AG09319 (cell line): Measurements from ENCODE around the gene CD300A.

Source experiments
- DNase-seq: peaks from one replicate; pipeline ENCODE4 v3.0.0-alpha.2; 2010; ENCODE audit warnings: low read depth; ENCODE audit errors: extremely low read depth
- TF ChIP-seq, protein P1 (sequence below): IDR thresholded peaks from 2 replicates; pipeline ENCODE4 v1.5.1; 2011; ENCODE audit warnings: low read depth, mild to moderate bottlenecking, inconsistent platforms, low read length, moderate library complexity

Gene CD300A

DNA sequence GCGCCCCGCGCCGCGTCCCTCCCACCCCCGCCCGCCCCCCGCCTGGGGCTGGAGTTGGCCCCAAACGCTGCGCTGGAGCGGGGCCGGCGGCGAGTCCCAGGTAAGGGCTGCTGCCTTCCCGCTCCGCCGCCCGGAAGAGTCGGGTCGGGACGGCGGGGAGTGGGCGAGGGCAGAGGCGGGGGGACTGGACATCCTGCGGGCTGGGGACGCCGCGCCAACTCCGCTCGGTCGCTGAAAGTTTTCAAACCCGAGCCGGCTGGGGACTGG lies 34.1 kb upstream of the CD300A start:
- TF ChIP-seq, protein P1, sequence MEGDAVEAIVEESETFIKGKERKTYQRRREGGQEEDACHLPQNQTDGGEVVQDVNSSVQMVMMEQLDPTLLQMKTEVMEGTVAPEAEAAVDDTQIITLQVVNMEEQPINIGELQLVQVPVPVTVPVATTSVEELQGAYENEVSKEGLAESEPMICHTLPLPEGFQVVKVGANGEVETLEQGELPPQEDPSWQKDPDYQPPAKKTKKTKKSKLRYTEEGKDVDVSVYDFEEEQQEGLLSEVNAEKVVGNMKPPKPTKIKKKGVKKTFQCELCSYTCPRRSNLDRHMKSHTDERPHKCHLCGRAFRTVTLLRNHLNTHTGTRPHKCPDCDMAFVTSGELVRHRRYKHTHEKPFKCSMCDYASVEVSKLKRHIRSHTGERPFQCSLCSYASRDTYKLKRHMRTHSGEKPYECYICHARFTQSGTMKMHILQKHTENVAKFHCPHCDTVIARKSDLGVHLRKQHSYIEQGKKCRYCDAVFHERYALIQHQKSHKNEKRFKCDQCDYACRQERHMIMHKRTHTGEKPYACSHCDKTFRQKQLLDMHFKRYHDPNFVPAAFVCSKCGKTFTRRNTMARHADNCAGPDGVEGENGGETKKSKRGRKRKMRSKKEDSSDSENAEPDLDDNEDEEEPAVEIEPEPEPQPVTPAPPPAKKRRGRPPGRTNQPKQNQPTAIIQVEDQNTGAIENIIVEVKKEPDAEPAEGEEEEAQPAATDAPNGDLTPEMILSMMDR: no peak
- no peak for DNase-seq

DNA sequence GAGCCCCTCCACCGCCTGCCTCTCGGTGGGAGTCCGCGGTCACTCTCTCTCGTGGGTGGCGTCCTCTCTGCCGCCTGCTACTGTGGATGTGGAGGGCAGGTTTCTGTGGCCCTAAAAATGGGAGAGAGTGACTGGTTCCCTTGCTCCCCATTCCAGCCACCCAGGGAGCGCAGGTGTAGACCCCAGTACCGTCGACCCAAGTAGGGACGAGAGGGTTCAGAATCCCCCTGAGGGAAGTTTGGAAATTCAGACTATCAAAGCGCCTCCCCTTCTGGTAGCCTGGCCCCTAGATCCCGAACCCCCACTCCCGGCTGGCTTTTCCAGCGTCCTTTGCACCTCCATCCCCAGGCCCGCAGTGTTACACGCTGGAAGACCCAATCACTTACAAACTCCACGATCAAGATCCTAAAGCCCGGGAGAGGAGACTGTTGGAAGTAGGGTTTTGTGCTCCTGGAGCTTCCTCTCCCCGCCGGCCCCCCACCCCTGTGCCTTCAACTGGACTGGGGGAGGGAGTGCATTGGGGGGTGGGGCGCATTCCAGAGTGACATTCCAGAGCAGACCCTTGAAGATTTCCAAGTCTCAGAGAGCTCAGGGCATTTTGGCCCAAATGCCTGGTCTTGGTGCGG lies 33.6 kb upstream of the CD300A start:
- TF ChIP-seq, protein P1: no peak
- no peak for DNase-seq

DNA sequence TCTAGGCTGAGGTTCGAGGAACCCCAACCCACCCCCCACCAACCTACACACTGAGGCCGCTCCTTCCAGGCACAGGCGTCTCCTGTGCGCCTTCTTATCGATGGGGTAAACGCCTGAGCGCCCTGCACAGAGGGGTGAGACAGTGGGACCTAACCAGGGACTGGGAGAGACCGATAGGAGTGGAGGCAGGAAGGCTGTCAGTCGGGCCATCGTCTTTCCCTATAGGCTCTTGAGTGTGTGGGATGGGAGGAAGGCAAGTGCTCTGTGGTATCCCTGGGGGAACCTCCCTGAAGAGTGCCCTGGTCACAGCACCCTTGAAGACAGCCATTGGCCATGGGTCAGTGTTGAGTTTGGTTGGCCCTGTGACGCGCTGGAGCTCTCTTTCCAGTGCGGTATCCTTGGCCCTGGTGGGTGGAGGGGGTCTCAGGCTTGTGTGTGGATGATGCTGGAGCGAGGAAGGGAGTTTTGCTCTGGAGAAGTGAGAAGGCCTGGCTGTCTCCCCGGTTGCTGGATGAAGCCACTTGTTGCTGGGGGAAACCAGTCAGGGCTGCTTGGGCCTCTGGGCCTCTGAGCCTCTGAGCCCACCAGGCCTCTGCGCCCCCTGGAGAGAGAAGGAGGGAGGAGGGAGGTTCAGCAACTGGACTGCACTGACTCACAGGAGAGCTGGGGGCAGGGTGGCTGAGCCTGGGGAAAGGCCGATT lies 32.9 kb upstream of the CD300A start:
- TF ChIP-seq, protein P1: no peak
- DNase-seq: no peak

DNA sequence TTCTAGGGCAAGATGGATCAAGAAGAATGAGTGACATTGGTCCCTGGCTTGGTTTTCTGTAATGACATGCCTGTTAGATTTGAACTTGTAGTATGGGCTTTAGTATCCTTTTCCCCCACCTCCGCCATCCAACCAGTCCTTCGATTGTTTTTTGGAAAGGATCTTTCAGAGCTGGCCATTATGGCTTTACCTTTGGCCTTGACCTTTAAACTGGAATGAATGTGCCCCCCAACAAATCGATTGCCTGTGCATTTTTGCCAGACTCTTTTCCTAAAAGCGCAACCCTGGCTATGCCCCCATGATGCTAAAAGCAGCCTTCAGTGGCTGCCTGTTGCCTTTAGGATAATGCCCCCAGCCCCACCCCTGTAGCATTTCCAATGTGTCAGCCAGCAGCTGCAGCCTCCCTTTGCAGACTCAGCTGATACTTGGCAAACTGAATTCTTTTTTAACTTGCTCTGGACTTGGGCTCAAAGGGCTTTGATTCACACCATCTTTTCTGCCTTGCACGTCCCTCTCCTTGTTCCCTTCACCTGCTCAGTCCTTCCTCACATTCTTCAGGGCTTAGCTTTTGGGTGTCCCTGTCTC lies 30.6 kb upstream of the CD300A start:
- TF ChIP-seq, protein P1: no peak
- DNase-seq: no peak

DNA sequence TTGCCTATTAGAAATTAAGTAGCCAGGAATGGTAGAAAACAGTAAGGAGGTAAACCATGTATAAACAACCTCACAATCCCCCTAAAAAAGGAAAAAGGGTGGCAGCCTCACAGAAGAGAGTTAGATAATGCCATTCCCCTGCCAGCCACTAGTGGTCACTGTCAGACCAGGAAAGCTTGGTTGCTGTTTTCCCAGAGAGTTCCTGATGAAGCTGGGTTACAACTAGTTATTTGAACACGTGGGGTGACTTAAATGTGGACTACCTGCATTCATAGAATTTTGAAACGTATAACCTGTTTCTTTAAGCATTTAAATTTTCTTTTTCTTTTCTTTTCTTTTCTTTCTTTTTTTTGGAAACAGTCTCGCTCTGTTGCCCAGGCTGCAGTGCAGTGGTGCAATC lies 28.7 kb upstream of the CD300A start:
- DNase-seq: no peak
- TF ChIP-seq, protein P1: peak; percentile 33

DNA sequence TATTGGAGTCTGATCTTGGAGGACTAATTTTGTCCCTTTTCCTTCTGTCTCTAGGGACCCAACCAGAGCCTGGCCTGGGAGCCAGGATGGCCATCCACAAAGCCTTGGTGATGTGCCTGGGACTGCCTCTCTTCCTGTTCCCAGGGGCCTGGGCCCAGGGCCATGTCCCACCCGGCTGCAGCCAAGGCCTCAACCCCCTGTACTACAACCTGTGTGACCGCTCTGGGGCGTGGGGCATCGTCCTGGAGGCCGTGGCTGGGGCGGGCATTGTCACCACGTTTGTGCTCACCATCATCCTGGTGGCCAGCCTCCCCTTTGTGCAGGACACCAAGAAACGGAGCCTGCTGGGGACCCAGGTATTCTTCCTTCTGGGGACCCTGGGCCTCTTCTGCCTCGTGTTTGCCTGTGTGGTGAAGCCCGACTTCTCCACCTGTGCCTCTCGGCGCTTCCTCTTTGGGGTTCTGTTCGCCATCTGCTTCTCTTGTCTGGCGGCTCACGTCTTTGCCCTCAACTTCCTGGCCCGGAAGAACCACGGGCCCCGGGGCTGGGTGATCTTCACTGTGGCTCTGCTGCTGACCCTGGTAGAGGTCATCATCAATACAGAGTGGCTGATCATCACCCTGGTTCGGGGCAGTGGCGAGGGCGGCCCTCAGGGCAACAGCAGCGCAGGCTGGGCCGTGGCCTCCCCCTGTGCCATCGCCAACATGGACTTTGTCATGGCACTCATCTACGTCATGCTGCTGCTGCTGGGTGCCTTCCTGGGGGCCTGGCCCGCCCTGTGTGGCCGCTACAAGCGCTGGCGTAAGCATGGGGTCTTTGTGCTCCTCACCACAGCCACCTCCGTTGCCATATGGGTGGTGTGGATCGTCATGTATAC lies 26.5 kb upstream of the CD300A start:
- TF ChIP-seq, protein P1: no peak
- no peak for DNase-seq

DNA sequence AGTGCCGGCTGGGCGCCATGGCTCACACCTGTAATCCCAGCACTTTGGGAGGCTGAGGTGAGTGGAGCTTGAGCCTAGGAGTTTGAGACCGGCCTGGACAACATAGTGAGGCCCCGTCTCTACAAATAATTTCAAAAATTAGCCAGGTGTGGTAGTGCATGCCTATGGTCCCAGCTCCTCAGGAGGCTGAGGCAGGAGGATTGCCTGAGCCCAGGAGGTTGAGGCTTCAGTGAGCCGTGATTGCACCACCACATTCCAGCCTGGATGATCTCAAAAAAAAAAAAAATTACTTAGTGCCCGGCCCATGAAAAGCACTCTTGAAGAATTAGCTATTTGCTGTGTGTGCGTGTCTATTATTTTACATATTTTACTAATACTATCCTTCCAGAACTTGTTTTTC lies 24.9 kb upstream of the CD300A start:
- TF ChIP-seq, protein P1: no peak
- no peak for DNase-seq
